LNCaP clone FGC (cell line): ENCODE measurements around the gene ZNF787.
A peak's percentile ranks its signal among the peaks of the same experiment; 100 is the strongest.
"Not testable (repeated sequence)": the region's sequence is repeated elsewhere in the genome, so short reads cannot be mapped to it uniquely, and the experiment has no call there.

Source experiments
- DNase-seq: peaks from one replicate; pipeline ENCODE4 v3.0.0-alpha.2; 2011; ENCODE audit warnings: low read depth
- H3K4me3 ChIP-seq: 2 replicates; pipeline ENCODE4 v1.5.1; 2011; ENCODE audit warnings: mild to moderate bottlenecking, low read depth, low read length, control low read depth
- CTCF ChIP-seq: IDR thresholded peaks from 2 replicates; pipeline ENCODE4 v1.5.1; 2012; ENCODE audit warnings: mild to moderate bottlenecking; ENCODE audit not compliant: control insufficient read depth, insufficient read depth; ENCODE audit errors: extremely low read depth

Gene ZNF787

DNA sequence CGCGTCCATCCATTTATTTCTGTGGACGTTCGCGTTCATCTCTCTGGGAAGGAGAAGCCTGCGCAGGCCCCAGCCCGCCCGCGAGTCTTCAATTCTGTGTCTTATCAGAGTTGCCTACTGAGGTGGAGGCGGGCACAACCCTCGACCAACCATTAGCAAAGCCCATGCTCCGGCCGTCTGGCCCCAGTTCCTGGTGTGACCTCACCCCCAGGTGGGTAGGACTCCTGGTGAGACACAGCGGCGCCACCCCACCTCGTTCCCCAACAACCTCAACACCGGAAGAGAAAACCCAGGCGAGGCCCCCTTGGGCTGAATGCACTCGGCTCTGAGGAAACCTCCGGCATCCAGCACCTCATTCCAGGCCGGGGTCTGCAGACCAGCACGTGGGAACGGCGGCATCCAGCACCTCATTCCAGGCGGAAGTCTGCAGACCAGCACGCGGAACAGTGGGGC, 14.7 kb downstream of the ZNF787 start:
- no peak overlapping the region for H3K4me3 ChIP-seq
- no peak for DNase-seq
- TF ChIP-seq CTCF = no peak

- DNase-seq, H3K4me3 ChIP-seq: not testable (repeated sequence)
Measured at GRCh38 chr19:56105831-56106396, 15.2 kb downstream of the ZNF787 start.

- DNase-seq = peak; percentile 93
- peak; percentile 90 for TF ChIP-seq CTCF
- H3K4me3 ChIP-seq = peak overlapping the region; percentile 34
Measured at GRCh38 chr19:56105090-56105701, 15.9 kb downstream of the ZNF787 start.

DNA sequence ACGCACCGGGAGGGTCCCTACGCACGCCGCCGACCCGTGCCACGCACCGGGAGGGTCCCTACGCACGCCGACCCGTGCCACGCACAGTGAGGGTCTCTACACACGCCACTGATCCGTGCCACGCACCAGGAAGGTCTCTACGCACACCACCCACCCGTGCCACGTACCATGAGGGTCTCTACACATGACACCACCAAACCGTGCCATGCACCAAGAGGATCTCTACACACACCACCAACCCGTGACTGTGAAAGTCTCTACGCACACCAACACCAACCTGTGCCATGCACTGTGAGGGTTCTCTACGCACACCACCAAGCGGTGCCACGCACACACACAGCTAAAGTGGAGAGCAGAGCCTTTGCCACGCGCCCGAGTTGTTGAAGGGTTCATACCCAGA, 16.7 kb downstream of the ZNF787 start:
- TF ChIP-seq CTCF = no peak
- no peak overlapping the region for H3K4me3 ChIP-seq
- no peak for DNase-seq

DNA sequence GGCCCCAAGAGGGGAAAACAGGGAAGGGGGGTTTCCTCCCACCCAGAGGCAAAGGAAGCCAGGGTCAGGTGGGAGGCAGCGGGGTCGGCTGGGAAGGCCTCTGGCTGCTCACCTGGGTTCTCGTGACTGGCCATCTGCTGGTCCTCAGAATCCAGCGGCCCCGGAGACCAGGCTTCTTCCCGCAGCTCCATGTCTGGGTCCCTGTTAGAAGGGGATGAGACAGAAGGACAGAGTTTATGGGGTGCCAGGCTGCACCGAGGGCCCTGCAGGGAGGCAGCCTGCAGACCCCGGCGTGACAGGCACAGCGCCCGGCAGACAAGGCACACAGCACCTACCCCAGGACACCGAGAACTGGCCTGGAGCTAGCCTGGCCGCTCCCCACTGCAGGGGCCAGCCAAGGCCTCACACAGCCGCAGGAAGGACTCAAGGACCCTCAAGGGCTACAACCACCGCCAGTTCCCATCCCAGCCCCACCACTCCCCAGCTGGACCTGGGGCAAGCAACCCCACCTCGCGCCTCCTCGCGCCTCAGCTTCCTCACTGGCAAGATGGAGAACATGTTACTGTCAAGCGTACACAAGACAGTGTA, 18.0 kb downstream of the ZNF787 start:
- TF ChIP-seq CTCF = no peak
- H3K4me3 ChIP-seq = no peak overlapping the region
- no peak for DNase-seq

- DNase-seq = no peak
- H3K4me3 ChIP-seq = no peak overlapping the region
- TF ChIP-seq CTCF = no peak
Measured at GRCh38 chr19:56101746-56102535, 19.2 kb downstream of the ZNF787 start.

DNA sequence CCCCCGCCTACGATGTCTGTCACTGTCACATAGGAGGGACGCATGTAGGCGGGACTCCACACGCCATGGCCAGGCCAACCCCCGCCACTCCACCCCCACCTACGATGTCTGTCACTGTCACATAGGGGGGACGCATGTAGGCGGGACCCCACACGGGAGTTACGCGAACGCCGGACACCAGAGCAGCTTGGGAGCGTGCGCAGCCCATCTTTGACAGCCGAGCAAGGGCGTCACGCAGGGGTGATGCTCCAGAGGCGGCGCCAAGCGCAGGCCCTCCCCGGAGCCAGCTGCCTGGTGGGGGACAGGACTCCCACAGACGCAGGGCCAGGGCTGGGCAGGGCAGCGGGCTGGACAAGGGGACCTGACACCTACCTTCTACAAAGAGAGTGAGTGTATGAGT, 20.0 kb downstream of the ZNF787 start:
- no peak overlapping the region for H3K4me3 ChIP-seq
- no peak for DNase-seq
- TF ChIP-seq CTCF = no peak
